Mucosa of gallbladder (tissue), 1 donor: ENCODE data around the gene DYNLT1. TPM values are rescaled to one million over a fixed set of nuclear protein-coding genes. Genes with fewer than 3 reads are reported as not detected.
"Not testable (repeated sequence)": the region's sequence is repeated elsewhere in the genome, so short reads cannot be mapped to it uniquely, and the experiment has no call there.

Source experiments
- DNase-seq: peaks from one replicate; pipeline ENCODE4 v3.0.0-alpha.2; 2020; ENCODE audit warnings: low spot score
- total RNA-seq: library from RNA; stranded (reverse); gene quantifications from one replicate; pipeline ENCODE4 v1.2.1, GENCODE V29; 2021
- donor health status: DM: no; HTN: no; CAD: no.

DYNLT1 gene
- total RNA-seq, 1 donor from 2014 or later = 155 TPM

- DNase-seq = no peak
These were observed 19.6 kb downstream of the DYNLT1 start for GRCh38 chr6:158624684-158625682.

- DNase-seq = no peak
These were observed 21.9 kb downstream of the DYNLT1 start for GRCh38 chr6:158622545-158623190.

GRCh38 chr6:158621694-158622544 lies 22.6 kb downstream of the DYNLT1 start:
- DNase-seq = no peak

GRCh38 chr6:158620963-158621693 lies 23.4 kb downstream of the DYNLT1 start:
- no peak for DNase-seq

- no peak for DNase-seq
These were observed 24.4 kb downstream of the DYNLT1 start for GRCh38 chr6:158619922-158620801.

GRCh38 chr6:158618289-158618688 lies 26.3 kb downstream of the DYNLT1 start:
- not testable (repeated sequence) for DNase-seq

GRCh38 chr6:158614606-158615005 lies 29.9 kb downstream of the DYNLT1 start:
- DNase-seq = not testable (repeated sequence)

- DNase-seq = no peak
These were observed 32.8 kb downstream of the DYNLT1 start for GRCh38 chr6:158611541-158612370.

- DNase-seq = no peak
These were observed 33.5 kb downstream of the DYNLT1 start for GRCh38 chr6:158611039-158611438.

- DNase-seq = no peak
These were observed 34.1 kb downstream of the DYNLT1 start for GRCh38 chr6:158610319-158610968.

- no peak for DNase-seq
These were observed 34.9 kb downstream of the DYNLT1 start for GRCh38 chr6:158609455-158610155.

GRCh38 chr6:158608221-158608620 lies 36.3 kb downstream of the DYNLT1 start:
- DNase-seq = no peak

GRCh38 chr6:158607411-158608170 lies 37.0 kb downstream of the DYNLT1 start:
- DNase-seq = no peak

GRCh38 chr6:158606935-158607334 lies 37.6 kb downstream of the DYNLT1 start:
- DNase-seq = no peak

GRCh38 chr6:158606011-158606410 lies 38.5 kb downstream of the DYNLT1 start:
- DNase-seq = not testable (repeated sequence)

- peak; percentile 72 for DNase-seq
These were observed 39.2 kb downstream of the DYNLT1 start for GRCh38 chr6:158605266-158605878.

- DNase-seq = no peak
These were observed 40.5 kb downstream of the DYNLT1 start for GRCh38 chr6:158604048-158604406.
